Psoas muscle (tissue), 8 donors: ENCODE data around the gene MBTD1. TPM values are rescaled to one million over a fixed set of nuclear protein-coding genes. Genes with fewer than 3 reads are reported as not detected.

ENCODE experiments used
- ATAC-seq, 4 donors: fragments of 200-7000 bp; cut with Tn5 transposase; one replicate each; pipeline ENCODE4 v1.9.1; 2020; ENCODE audit warnings: moderate library complexity in 3 of 4, mild to moderate bottlenecking in 2 of 4
- DNase-seq, 2 donors: peaks; one replicate each; pipeline ENCODE4 v3.0.0-alpha.2; 2020
- H3K27ac ChIP-seq: fragments of 200-600 bp; one replicate; pipeline ENCODE4 v1.8.0; 2022
- H3K27me3 ChIP-seq, 3 donors: fragments of 200-600 bp in 1 of 3; one replicate each; pipeline versions ENCODE4 v1.6.1 to v1.8.0; 2013 to 2022; ENCODE audit warnings: low read length in 2 of 3, mild to moderate bottlenecking in 2 of 3, moderate library complexity in 1 of 3; ENCODE audit not compliant: insufficient read depth in 3 of 3
- H3K36me3 ChIP-seq, 2 donors: fragments of 200-600 bp in 1 of 2; one replicate each; pipeline versions ENCODE4 v1.6.1 to v1.8.0; 2013 to 2022; ENCODE audit warnings: low read depth in 1 of 2, mild to moderate bottlenecking in 1 of 2, moderate library complexity in 1 of 2; ENCODE audit not compliant: insufficient read depth in 1 of 2
- H3K4me1 ChIP-seq: fragments of 200-600 bp; one replicate; pipeline ENCODE4 v1.8.0; 2022
- H3K4me3 ChIP-seq: fragments of 200-600 bp; one replicate; pipeline ENCODE4 v1.8.0; 2022; ENCODE audit warnings: mild to moderate bottlenecking
- H3K9me3 ChIP-seq: fragments of 200-600 bp; one replicate; pipeline ENCODE4 v1.8.0; 2022
- CTCF ChIP-seq: fragments of 200-600 bp; IDR thresholded peaks from one replicate; pipeline ENCODE4 v1.8.0; 2022; ENCODE audit warnings: antibody characterized with exemption
- WGBS, 3 donors: extraction: QIAGEN DNeasy Blood & Tissue Kit; methylation state at CpG; one replicate each; pipeline versions ENCODE4 v1.1.6 to v1.1.7; 2013; 5-methylcytosine and 5-hydroxymethylcytosine counted together
- intact Hi-C, 2 donors: fragments of 100-400 bp; cut with DNase I; formaldehyde crosslinking; loops; one replicate each; pipeline versions ENCODE4 v1.11.0 to v1.14.2; 2022
- polyA plus RNA-seq, 3 donors: library from polyadenylated mRNA; stranded (reverse); fragments of 200-250 nt; gene quantifications; one replicate each; pipeline ENCODE4 v1.2.3, GENCODE V29; 2013
- total RNA-seq, 4 donors: library from RNA; stranded (reverse); fragmentation: NEBNext Ultra II Directional in 2 of 4; extraction: Animal tissue kit (Norgen Biotek cat#: 25700) in 2 of 4; gene quantifications; one replicate each; pipeline versions ENCODE4 v1.2.1 to v1.2.4, GENCODE V29; 2021 to 2023
- donor health status: healthy with polysubstance abuse.
- donor health status: DM: no; HTN: no; CAD: no; lungs with moderate emphysema.
- donor health status: Bipolar disorder and iron deficiency.
- donor health status: healthy.
- donor health status: DM: yes; HTN: yes; CAD: no.
- donor health status: DM: no; HTN: no; CAD: no.
- donor health status: DM: no; HTN: no; CAD: no.
- donor health status: DM: yes; HTN: yes; CAD: no.

Gene MBTD1
- total and polyA plus RNA-seq, 7 donors = 2.7 to 7.2 (median 5.7) TPM

GRCh38 chr17:51221322-51221721, 38.5 kb downstream of the MBTD1 start:
- H3K27me3 ChIP-seq = no peaks in the 10 kb centered on the region
- no peak overlapping the region for H3K27ac ChIP-seq
- no peak for TF ChIP-seq CTCF
- intact Hi-C loops = no loop called here
- no peaks in the 10 kb centered on the region for H3K9me3 ChIP-seq
- DNase-seq (no peak), ATAC-seq (no peak)
- 84 to 92% (median 89%) methylated on average over 4 of the region's 4 CpGs for WGBS, 3 donors
- H3K36me3 ChIP-seq = peaks cover 3 to 85% of the 10 kb centered on the region in 2 donors
- H3K4me3 ChIP-seq = no peak overlapping the region
- no peaks in the 10 kb centered on the region for H3K4me1 ChIP-seq

GRCh38 chr17:51217946-51218345, 41.9 kb downstream of the MBTD1 start:
- ATAC-seq = no peak
- Histone ChIP-seq H3K4me3 (no peak overlapping the region), H3K4me1 (no peaks in the 10 kb centered on the region), H3K27me3 (no peaks in the 10 kb centered on the region), H3K36me3 (peaks cover 3 to 100% of the 10 kb centered on the region in 2 donors), H3K27ac (no peak overlapping the region), H3K9me3 (no peaks in the 10 kb centered on the region)
- intact Hi-C loops = no loop called here
- no peak for TF ChIP-seq CTCF
- 95 to 100% (median 100%) methylated on average over 1 of the region's 1 CpG for WGBS, 3 donors
- no peak for DNase-seq

GRCh38 chr17:51214920-51215319, 44.9 kb downstream of the MBTD1 start:
- no peaks in the 10 kb centered on the region for H3K4me1 ChIP-seq
- intact Hi-C loops = no loop called here
- no peak for TF ChIP-seq CTCF
- no peak overlapping the region for H3K27ac ChIP-seq
- WGBS, 3 donors = 85 to 90% (median 90%) methylated on average over 1 of the region's 1 CpG
- ATAC-seq (no peak), DNase-seq (no peak)
- H3K27me3 ChIP-seq = no peaks in the 10 kb centered on the region
- peaks cover 3 to 98% of the 10 kb centered on the region in 2 donors for H3K36me3 ChIP-seq
- no peaks in the 10 kb centered on the region for H3K9me3 ChIP-seq
- no peak overlapping the region for H3K4me3 ChIP-seq

- H3K4me3 ChIP-seq = no peak overlapping the region
- no peaks in the 10 kb centered on the region for H3K9me3 ChIP-seq
- H3K27ac ChIP-seq = no peak overlapping the region
- H3K27me3 ChIP-seq = no peaks in the 10 kb centered on the region
- DNase-seq = no peak
- H3K36me3 ChIP-seq = peaks cover 6 to 100% of the 10 kb centered on the region in 2 donors
- intact Hi-C loops = no loop called here
- no peak for TF ChIP-seq CTCF
- no peak for ATAC-seq
- H3K4me1 ChIP-seq = no peaks in the 10 kb centered on the region
Measured at GRCh38 chr17:51203838-51204237, 56.0 kb downstream of the MBTD1 start.

- H3K36me3 ChIP-seq = peaks cover 6 to 99% of the 10 kb centered on the region in 2 donors
- no peaks in the 10 kb centered on the region for H3K27me3 ChIP-seq
- H3K4me1 ChIP-seq = no peaks in the 10 kb centered on the region
- H3K27ac ChIP-seq = no peak overlapping the region
- ATAC-seq (no peak), DNase-seq (no peak)
- TF ChIP-seq CTCF = no peak
- intact Hi-C loops = no loop called here
- no peak overlapping the region for H3K4me3 ChIP-seq
- no peaks in the 10 kb centered on the region for H3K9me3 ChIP-seq
- WGBS, 3 donors = 89 to 95% (median 91%) methylated on average over 2 of the region's 2 CpGs
Measured at GRCh38 chr17:51200846-51201245, 59.0 kb downstream of the MBTD1 start.
